Fibroblast of skin of abdomen (primary cell): Measurements from ENCODE around the gene KIRREL1.

Source experiments
- DNase-seq: peaks from one replicate; pipeline ENCODE4 v3.0.0-alpha.2; 2013

Gene KIRREL1

GRCh38 chr1:158007667-158008386 is 14.4 kb downstream of the KIRREL1 start:
- no peak for DNase-seq

- no peak for DNase-seq
These were observed 15.2 kb downstream of the KIRREL1 start for GRCh38 chr1:158008630-158009029.

- DNase-seq: peak; percentile 58
These were observed 18.3 kb downstream of the KIRREL1 start for GRCh38 chr1:158011714-158012113.

- DNase-seq: peak; percentile 56
These were observed 20.6 kb downstream of the KIRREL1 start for GRCh38 chr1:158013840-158014730.

- DNase-seq: no peak
These were observed 21.4 kb downstream of the KIRREL1 start for GRCh38 chr1:158014731-158015320.

- no peak for DNase-seq
These were observed 23.3 kb downstream of the KIRREL1 start for GRCh38 chr1:158016651-158017335.

- DNase-seq: peak; percentile 54
These were observed 24.6 kb downstream of the KIRREL1 start for GRCh38 chr1:158017800-158018595.

GRCh38 chr1:158019171-158019868 is 25.9 kb downstream of the KIRREL1 start:
- DNase-seq: peak; percentile 97

GRCh38 chr1:158020259-158020885 is 26.9 kb downstream of the KIRREL1 start:
- DNase-seq: peak; percentile 46

GRCh38 chr1:158020886-158021620 is 27.6 kb downstream of the KIRREL1 start:
- DNase-seq: peak; percentile 47

GRCh38 chr1:158021721-158022120 is 28.3 kb downstream of the KIRREL1 start:
- DNase-seq: no peak

- DNase-seq: no peak
These were observed 29.3 kb downstream of the KIRREL1 start for GRCh38 chr1:158022554-158023312.

GRCh38 chr1:158024737-158025136 is 31.3 kb downstream of the KIRREL1 start:
- no peak for DNase-seq

- no peak for DNase-seq
These were observed 32.3 kb downstream of the KIRREL1 start for GRCh38 chr1:158025576-158026230.

- no peak for DNase-seq
These were observed 33.2 kb downstream of the KIRREL1 start for GRCh38 chr1:158026651-158027050.

- DNase-seq: no peak
These were observed 34.1 kb downstream of the KIRREL1 start for GRCh38 chr1:158027508-158027907.

GRCh38 chr1:158028969-158029368 is 35.5 kb downstream of the KIRREL1 start:
- DNase-seq: peak; percentile 46

GRCh38 chr1:158035014-158035413 is 41.6 kb downstream of the KIRREL1 start:
- DNase-seq: no peak
